Measurements from ENCODE around the gene MYOM3.

The MYOM3 gene

GRCh38 chr1:24109166-24109483 is 2.8 kb downstream of the MYOM3 start:
- DNase-seq (ENCODE audit: low read depth) = no peak
- TF ChIP-seq CTCF (IDR thresholded peaks at IDR 0.05; ENCODE audit: low read depth, low read length, missing control alignments) = no peak
- H3K4me3 ChIP-seq (ENCODE audit: low read depth, low read length) = no peak overlapping the region

GRCh38 chr1:24108334-24109165 is 3.4 kb downstream of the MYOM3 start:
- H3K4me3 ChIP-seq (ENCODE audit: low read depth, low read length) = no peak overlapping the region
- no peak for DNase-seq (ENCODE audit: low read depth)
- no peak for TF ChIP-seq CTCF (IDR thresholded peaks at IDR 0.05; ENCODE audit: low read depth, low read length, missing control alignments)

- no peak for DNase-seq (ENCODE audit: low read depth)
- no peak overlapping the region for H3K4me3 ChIP-seq (ENCODE audit: low read depth, low read length)
- TF ChIP-seq CTCF (IDR thresholded peaks at IDR 0.05; ENCODE audit: low read depth, low read length, missing control alignments) = no peak
Observed at GRCh38 chr1:24107462-24108138, 4.3 kb downstream of the MYOM3 start.

- DNase-seq (ENCODE audit: low read depth) = no peak
- no peak overlapping the region for H3K4me3 ChIP-seq (ENCODE audit: low read depth, low read length)
- TF ChIP-seq CTCF (IDR thresholded peaks at IDR 0.05; ENCODE audit: low read depth, low read length, missing control alignments) = no peak
Observed at GRCh38 chr1:24105368-24106160, 6.4 kb downstream of the MYOM3 start.

GRCh38 chr1:24104854-24105253 is 7.1 kb downstream of the MYOM3 start:
- TF ChIP-seq CTCF (IDR thresholded peaks at IDR 0.05; ENCODE audit: low read depth, low read length, missing control alignments) = no peak
- no peak overlapping the region for H3K4me3 ChIP-seq (ENCODE audit: low read depth, low read length)
- no peak for DNase-seq (ENCODE audit: low read depth)

- no peak for TF ChIP-seq CTCF (IDR thresholded peaks at IDR 0.05; ENCODE audit: low read depth, low read length, missing control alignments)
- no peak overlapping the region for H3K4me3 ChIP-seq (ENCODE audit: low read depth, low read length)
- DNase-seq (ENCODE audit: low read depth) = no peak
Observed at GRCh38 chr1:24103879-24104278, 8.1 kb downstream of the MYOM3 start.
